RWPE1 (cell line): Measurements from ENCODE around the gene FSTL4.
A peak's percentile ranks its signal among the peaks of the same experiment; 100 is the strongest.

Experiments used
- CTCF ChIA-PET: fragments of 350-600 bp; sonication (Branson Sonifier 250); formaldehyde crosslinking; extraction: SDS; loops from one replicate; lab custom pipeline; 2021; lab: Yijun Ruan, JAX
- POLR2A ChIA-PET: fragments of 400-600 bp; formaldehyde crosslinking; extraction: SDS; loops from one replicate; lab custom pipeline; 2020; ENCODE audit warnings: antibody characterized with exemption; ENCODE audit not compliant: low non-redundant PET; lab: Yijun Ruan, JAX
- DNase-seq: peaks from one replicate; pipeline ENCODE4 v3.0.0; 2012; ENCODE audit warnings: low spot score
- H3K27ac ChIP-seq: fragments of 450-650 bp; 2 replicates; pipeline ENCODE4 v1.5.1; 2017
- TF ChIP-seq, protein P1 (sequence below): fragments of 450-650 bp; conservative IDR thresholded peaks from 2 replicates; pipeline ENCODE4 v1.5.1; 2017; ENCODE audit warnings: low read depth, mild to moderate bottlenecking

Gene FSTL4

DNA sequence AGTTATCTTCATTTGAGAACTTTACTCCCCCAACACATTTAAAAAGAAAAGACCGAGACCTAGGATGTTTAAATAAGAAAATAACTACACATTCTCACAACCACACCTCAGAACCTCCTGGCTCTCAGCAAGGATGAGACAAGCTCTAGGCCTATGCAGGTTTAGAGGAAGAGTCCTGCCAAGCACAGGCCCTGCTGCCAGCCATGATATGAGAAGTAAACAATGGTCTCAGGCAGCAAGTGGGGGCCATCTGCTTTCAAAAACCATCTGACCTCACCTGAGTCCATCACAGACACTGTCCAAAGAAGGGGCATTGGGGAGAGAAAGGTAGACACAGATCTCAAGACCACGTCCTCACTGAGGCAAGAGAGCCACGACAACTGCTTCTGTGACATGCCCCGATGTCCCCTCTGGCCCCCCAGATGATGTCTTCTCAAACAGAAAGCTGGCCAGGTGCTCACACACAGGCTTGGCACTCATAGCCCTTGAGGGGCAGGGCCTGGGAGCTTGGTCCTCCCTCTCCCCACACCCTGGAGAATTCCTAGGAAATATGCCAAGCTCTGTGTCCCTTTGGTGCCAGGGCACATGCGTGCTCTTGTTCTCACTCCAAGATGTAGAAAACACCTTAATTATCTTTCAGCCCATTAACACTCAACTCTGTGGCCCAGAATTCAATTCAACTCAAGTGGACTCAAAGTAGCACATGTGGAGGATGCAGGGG lies 150.4 kb downstream of the FSTL4 start:
- POLR2A ChIA-PET, result no interaction called here

DNA sequence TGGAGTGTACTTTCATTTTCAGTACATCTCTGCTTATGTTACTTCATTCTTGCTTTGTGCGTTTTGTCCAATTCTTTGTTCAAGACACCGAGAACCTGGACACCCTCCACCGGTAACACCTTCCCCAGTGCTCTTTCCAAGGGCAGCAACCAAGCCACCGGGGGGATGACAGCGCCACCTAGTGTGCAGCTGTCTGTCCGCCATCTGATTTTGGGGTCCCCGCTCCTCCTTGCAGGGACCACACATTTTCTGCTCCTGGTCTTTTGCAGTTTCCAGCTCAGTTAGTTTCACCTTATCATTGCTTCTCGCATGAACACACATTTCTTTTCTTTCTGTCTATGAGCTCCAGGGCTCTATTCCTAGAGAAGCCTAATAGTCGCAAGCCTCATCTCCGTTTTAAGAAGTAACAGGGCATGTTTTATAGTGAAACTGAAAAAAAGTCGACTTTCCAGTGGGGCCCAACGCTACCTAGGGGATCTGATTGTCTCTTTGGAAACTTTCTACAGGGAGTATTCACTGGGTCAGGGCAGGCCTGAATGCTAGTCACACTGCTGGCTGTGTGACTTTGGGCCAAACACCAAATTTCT lies 152.1 kb downstream of the FSTL4 start:
- TF ChIP-seq, protein P1, sequence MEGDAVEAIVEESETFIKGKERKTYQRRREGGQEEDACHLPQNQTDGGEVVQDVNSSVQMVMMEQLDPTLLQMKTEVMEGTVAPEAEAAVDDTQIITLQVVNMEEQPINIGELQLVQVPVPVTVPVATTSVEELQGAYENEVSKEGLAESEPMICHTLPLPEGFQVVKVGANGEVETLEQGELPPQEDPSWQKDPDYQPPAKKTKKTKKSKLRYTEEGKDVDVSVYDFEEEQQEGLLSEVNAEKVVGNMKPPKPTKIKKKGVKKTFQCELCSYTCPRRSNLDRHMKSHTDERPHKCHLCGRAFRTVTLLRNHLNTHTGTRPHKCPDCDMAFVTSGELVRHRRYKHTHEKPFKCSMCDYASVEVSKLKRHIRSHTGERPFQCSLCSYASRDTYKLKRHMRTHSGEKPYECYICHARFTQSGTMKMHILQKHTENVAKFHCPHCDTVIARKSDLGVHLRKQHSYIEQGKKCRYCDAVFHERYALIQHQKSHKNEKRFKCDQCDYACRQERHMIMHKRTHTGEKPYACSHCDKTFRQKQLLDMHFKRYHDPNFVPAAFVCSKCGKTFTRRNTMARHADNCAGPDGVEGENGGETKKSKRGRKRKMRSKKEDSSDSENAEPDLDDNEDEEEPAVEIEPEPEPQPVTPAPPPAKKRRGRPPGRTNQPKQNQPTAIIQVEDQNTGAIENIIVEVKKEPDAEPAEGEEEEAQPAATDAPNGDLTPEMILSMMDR, result peak; percentile 86
- ChIA-PET POLR2A (no interaction called here), CTCF (interaction anchor here (0.7 to 1.7 kb wide), 13 partner anchors 9 to 353 kb away, joined by 3 to 11 read pairs (median 4); no protein-coding TSS in a partner anchor)
- H3K27ac ChIP-seq, result no peak overlapping the region
- DNase-seq, result peak; percentile 87

More for the DNA sequence above, 150.4 kb downstream of the FSTL4 start:
- no peak for DNase-seq
- no peak overlapping the region for H3K27ac ChIP-seq
- CTCF ChIA-PET, result no interaction called here
- TF ChIP-seq, protein P1, result no peak

- ChIA-PET POLR2A (no interaction called here), CTCF (interaction anchor here (0.7 to 1.7 kb wide), 9 partner anchors 9 to 353 kb away, joined by 3 to 11 read pairs (median 4); no protein-coding TSS in a partner anchor)
- TF ChIP-seq, protein P1, result no peak
- H3K27ac ChIP-seq, result no peak overlapping the region
- DNase-seq, result no peak
Measured at GRCh38 chr5:133459474-133460160, 152.7 kb downstream of the FSTL4 start.

DNA sequence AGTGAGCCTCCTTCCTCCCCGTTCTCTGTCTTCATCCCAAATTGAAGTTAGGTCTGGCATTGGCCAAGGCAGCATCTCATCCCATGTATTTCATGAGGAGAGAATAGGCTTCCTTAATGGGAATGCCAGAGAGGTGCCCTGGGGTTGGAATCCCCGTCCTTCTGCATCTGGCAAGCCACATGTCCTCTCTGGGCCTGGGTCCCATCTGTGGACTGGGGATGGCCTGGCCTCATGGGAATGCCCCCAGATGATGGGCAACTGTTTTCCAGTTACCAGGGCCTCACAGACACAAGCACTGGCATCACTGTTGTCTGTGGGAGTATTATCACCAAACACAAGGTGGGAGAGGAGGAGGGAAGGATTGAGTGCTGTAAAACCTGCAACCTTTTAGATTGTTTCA lies 153.9 kb downstream of the FSTL4 start:
- POLR2A ChIA-PET, result no interaction called here
- no peak overlapping the region for H3K27ac ChIP-seq
- CTCF ChIA-PET, result interaction anchor here (1.0 kb wide), 1 partner anchor 15 kb away, joined by 3 read pairs; no protein-coding TSS in a partner anchor
- DNase-seq, result no peak
- TF ChIP-seq, protein P1, result no peak

DNA sequence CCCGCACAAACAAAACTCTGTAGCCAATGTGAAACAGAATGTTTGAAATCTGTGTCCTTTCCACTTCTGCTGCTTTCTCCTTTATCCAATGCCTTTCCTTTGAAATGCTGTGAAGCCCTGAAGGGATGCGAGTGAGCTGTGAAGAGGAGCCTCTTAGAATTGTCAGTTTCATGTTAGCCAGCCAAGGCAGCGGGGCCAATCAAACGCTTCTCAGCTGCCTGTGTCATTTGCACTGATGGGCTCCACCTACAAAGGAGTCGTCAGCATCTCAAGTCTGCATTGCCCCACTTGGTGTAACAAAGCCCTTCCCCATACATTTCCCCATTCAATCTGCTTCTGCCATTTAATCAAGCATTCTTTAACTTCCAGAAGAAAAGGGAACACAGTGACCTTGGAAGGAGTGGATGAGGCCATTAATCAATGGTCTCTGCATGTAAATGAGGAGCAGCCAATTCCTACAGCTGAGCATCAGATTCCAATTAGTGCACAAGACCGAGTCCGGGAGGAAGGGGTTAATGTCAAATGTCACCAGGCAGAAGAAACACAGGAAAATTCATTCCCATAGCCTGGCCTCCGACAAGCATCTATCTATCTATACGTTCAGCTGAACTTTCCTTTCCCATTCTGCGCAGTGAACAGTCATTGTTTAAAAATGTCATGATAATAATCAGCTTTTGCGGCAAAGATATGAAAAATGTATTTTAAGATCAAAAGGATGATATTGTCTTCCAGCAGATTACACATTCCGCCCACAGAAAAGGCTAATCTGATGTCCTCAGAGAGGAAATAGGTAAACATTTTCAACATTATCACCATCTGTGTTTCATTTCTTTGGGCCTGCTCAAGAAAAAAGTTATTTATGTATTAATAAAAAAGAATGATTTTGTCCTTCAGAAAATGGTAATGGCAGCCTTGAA lies 154.6 kb downstream of the FSTL4 start:
- no peak for DNase-seq
- POLR2A ChIA-PET, result no interaction called here
- CTCF ChIA-PET, result interaction anchor here (0.6 to 1.0 kb wide), 3 partner anchors 14 to 36 kb away, joined by 3 to 7 read pairs (median 3); no protein-coding TSS in a partner anchor
- TF ChIP-seq, protein P1, result no peak
- H3K27ac ChIP-seq, result peak overlapping the region; percentile 28
